ENCODE measurements around the gene ERC2.

GRCh38 chr3:55673764-55674163 lies 794.5 kb downstream of the ERC2 start:
- TF ChIP-seq CTCF (IDR thresholded peaks at IDR 0.05) (no peak), POLR2A (IDR thresholded peaks at IDR 0.05) (no peak), POLR2AphosphoS5 (IDR thresholded peaks at IDR 0.05) (no peak)

All from breast epithelium (tissue), 3 donors.